ENCODE data around the gene KCTD16.

Gene KCTD16

DNA sequence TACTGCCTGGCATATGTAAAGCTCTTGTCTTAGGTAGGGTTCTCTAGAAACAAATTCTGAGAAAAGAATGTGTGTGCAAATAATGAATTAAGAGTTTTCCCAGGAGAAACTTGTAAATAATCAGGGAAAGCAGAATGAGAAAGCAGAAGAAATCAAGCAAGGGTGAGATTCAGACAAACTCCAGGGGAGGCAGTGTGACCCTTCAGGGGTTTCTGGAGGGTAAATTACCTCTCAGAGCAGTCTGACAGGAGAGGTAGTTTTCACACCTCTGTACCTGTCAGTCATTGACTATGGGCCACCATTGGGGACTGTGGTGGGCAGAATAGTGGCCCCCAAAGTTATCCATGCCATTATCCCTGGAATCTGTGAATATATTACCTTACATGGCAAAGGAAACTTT is 124.6 kb downstream of the KCTD16 start:
- no peak for ATAC-seq
- TF ChIP-seq RARB (CRISPR knock-in tag; IDR thresholded peaks at IDR 0.05) (no peak), TSHZ2 (CRISPR knock-in tag; IDR thresholded peaks at IDR 0.05) (no peak), ZC3H10 (CRISPR knock-in tag; IDR thresholded peaks at IDR 0.05) (no peak), ARNTL (CRISPR knock-in tag; IDR thresholded peaks at IDR 0.05; ENCODE audit: borderline replicate concordance, low read depth) (no peak), GLIS3 (CRISPR knock-in tag; IDR thresholded peaks at IDR 0.05) (no peak), POU6F1 (CRISPR knock-in tag; IDR thresholded peaks at IDR 0.05; ENCODE audit: borderline replicate concordance, low read depth) (no peak), PPARA (CRISPR knock-in tag; IDR thresholded peaks at IDR 0.05; ENCODE audit: borderline replicate concordance) (no peak), CSDC2 (CRISPR knock-in tag; IDR thresholded peaks at IDR 0.05) (no peak), CREB5 (CRISPR knock-in tag; IDR thresholded peaks at IDR 0.05; ENCODE audit: low read depth) (no peak), ISL1 (CRISPR knock-in tag; IDR thresholded peaks at IDR 0.05) (no peak), TOX (CRISPR knock-in tag; IDR thresholded peaks at IDR 0.05; ENCODE audit: borderline replicate concordance) (no peak), OSR1 (CRISPR knock-in tag; IDR thresholded peaks at IDR 0.05) (no peak), BACH2 (CRISPR knock-in tag; IDR thresholded peaks at IDR 0.05; ENCODE audit: borderline replicate concordance) (no peak), ZNF8 (CRISPR knock-in tag; IDR thresholded peaks at IDR 0.05) (no peak), CSRNP3 (CRISPR knock-in tag; IDR thresholded peaks at IDR 0.05) (no peak)

GRCh38 chr5:144297081-144297480 is 126.4 kb downstream of the KCTD16 start:
- no peak for ATAC-seq
- TF ChIP-seq ESRRG (CRISPR knock-in tag; IDR thresholded peaks at IDR 0.05) (no peak), PPARA (CRISPR knock-in tag; IDR thresholded peaks at IDR 0.05; ENCODE audit: borderline replicate concordance) (no peak), BACH2 (CRISPR knock-in tag; IDR thresholded peaks at IDR 0.05; ENCODE audit: borderline replicate concordance) (no peak), CSRNP3 (CRISPR knock-in tag; IDR thresholded peaks at IDR 0.05) (no peak), GLIS3 (CRISPR knock-in tag; IDR thresholded peaks at IDR 0.05) (no peak), ARNTL (CRISPR knock-in tag; IDR thresholded peaks at IDR 0.05; ENCODE audit: borderline replicate concordance, low read depth) (no peak), POU6F1 (CRISPR knock-in tag; IDR thresholded peaks at IDR 0.05; ENCODE audit: borderline replicate concordance, low read depth) (no peak), OSR1 (CRISPR knock-in tag; IDR thresholded peaks at IDR 0.05) (no peak), TSHZ2 (CRISPR knock-in tag; IDR thresholded peaks at IDR 0.05) (no peak), ZC3H10 (CRISPR knock-in tag; IDR thresholded peaks at IDR 0.05) (no peak)
- TF ChIP-seq, protein P1, sequence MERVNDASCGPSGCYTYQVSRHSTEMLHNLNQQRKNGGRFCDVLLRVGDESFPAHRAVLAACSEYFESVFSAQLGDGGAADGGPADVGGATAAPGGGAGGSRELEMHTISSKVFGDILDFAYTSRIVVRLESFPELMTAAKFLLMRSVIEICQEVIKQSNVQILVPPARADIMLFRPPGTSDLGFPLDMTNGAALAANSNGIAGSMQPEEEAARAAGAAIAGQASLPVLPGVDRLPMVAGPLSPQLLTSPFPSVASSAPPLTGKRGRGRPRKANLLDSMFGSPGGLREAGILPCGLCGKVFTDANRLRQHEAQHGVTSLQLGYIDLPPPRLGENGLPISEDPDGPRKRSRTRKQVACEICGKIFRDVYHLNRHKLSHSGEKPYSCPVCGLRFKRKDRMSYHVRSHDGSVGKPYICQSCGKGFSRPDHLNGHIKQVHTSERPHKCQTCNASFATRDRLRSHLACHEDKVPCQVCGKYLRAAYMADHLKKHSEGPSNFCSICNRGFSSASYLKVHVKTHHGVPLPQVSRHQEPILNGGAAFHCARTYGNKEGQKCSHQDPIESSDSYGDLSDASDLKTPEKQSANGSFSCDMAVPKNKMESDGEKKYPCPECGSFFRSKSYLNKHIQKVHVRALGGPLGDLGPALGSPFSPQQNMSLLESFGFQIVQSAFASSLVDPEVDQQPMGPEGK (CRISPR knock-in tag; IDR thresholded peaks at IDR 0.05; ENCODE audit: borderline replicate concordance), result no peak
